HTERT RPE-1 (cell line): Measurements from ENCODE around the gene TMEM163.

Source experiments
- in situ Hi-C: fragments of 300-500 bp; cut with MboI; formaldehyde crosslinking; loops from 4 replicates; pipeline ENCODE4 v1.14.3; 2020; ENCODE audit warnings: low sequenced_read_pairs

The TMEM163 gene

DNA sequence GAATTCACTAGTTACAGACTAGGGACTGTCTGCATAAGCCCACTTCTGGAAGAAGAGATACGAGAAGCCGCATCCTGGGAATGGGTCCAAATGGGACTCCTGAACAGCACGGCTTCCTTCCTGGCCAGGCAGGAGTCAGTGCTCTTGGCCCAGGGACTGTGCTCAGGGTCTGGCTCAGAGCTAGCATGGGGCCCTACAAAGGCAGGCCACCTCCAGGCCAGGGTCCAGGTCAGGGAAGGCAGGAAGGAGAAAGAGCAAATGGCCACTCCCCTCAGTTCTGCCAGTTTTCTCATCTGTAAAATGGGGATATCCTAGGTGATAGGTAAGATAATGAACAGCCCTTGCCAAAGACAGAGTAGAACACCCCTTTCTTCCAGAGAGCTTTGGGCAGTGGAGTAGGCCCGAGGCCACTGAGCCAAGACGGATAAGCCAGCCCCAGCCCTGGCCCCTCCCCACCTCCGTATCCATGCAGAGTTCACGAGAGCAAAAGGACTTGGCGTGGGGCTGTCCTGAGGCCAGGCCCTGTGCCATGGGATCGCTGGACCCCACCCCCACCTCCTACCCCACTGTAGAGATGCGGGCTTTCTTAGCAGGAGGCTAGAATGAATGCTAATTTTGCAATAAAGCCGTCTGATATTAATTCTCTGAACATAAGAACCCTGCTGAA is 274.9 kb downstream of the TMEM163 start:
- in situ Hi-C loops: no loop called here

- in situ Hi-C loops: no loop called here
Measured at GRCh38 chr2:134441153-134441863, 277.5 kb downstream of the TMEM163 start.

DNA sequence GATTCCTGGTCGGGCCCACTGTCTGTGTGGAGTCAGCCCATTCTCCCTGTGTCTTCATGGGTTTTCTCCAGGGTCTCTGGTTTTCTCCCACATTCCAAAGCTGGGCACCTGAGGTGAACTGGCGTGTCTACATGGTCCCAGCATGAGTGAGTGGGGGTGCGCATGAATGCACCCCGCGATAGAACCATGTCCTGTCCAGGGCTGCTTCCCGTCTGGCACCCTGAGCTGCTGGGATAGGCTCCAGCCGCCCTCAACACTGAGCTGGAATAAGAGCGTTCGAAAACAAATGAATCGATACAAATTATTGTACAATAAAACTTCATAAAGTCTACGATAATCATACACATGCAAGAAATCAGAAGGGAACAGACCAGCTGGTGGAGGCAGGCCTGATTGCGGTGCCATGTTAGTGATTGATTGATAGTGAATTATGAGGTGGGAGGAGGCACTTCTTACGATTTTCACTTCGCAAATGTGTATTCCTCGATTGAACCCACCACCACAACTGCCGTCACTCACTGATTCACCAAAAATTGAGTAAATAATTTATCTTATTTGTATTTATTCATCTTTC is 278.4 kb downstream of the TMEM163 start:
- in situ Hi-C loops: no loop called here

DNA sequence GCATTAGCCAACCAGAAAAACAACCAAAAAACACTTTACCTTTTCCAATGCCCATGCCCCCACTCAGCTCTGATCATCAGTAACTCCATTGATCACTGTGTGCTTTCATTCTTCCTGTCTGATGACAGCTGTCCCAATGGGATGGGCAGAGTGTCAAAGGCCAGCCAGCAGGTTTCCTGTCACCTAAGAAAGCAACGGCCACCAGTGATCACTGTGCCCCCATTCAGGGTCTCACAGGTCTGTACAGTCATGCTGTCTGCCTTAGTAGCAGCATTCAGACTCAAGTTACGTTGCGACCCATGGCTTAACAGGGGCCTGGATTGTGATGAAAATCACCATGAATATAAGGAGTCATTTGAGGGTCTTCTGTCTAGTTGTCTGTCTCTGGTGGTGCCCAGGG is 280.4 kb downstream of the TMEM163 start:
- in situ Hi-C loops: no loop called here

DNA sequence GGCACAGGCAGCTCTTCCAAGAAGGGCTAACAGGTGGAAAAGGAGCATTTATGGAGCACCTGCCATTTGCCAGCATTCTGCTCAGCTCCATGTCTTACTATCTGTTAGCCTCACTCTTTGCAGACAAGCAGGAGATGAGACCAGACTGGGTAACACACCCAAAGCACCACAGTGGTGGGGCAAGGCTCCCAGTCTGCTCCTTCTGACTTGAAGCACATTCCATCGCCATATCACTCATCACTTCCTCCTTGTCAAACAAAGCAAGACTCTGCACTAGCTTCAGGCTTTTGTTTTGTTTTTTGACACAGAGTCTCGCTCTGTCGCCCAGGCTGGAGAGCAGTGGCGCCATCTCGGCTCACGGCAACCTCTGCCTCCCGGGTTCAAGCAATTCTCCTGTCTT is 282.1 kb downstream of the TMEM163 start:
- in situ Hi-C loops: no loop called here

GRCh38 chr2:134435936-134436335 is 282.9 kb downstream of the TMEM163 start:
- in situ Hi-C loops: no loop called here

DNA sequence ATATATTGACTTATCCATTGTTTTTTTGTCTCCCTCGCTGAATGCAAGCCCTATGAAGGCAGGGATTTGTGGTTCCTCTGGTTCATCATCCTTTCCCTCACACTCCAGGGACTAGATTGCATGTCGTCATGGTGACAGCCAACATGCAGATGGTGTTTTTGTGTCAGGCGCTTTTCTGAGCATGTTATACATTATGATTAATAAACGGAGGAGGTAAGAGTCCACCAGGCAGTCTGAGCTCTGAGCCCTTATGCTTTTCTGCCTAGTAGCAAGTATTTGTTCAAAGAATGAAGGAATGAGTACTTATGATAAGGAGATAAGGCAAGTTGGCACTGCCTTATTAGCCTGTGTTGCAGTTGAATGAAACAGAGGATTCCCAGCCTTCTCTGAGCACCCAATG is 283.3 kb downstream of the TMEM163 start:
- in situ Hi-C loops: no loop called here

DNA sequence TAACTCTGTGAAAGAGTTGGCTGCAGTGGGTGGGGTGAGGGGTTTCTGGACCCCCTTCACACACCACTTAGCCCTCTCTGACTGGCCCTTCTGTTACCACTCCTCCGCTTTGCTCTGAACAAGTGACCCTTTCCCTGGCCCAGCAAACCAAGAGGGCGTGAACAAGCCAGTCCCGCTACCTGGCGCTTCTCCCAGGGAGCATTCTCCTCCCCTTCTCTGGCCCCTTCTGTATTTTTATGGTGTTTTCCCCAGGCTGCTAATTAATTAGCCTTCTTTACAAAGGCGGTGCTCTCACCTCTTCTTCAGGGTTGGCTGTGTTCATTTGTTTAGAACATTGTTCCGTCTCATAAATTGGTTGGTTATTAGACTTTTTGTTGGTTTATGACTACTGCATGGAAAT is 284.8 kb downstream of the TMEM163 start:
- in situ Hi-C loops: no loop called here

DNA sequence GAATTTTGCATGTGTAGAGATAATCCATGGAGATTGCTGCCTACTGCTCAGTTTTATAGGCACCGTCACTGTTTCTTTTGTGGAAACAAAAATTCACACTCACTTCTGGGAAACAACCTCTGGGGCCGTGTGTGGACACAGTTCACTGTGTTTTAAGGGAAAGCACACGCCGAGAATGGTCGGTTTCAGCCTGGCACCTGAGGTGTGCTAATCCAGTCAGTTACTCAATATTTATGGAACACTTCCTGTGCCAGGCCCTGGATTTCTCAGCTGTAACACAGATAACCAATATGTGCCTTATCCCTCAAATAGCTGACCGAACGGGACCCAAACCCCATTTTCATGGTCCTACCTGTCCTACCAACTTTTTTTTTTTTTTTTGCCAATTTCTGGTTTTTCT is 285.3 kb downstream of the TMEM163 start:
- in situ Hi-C loops: no loop called here

GRCh38 chr2:134432435-134432883 is 286.3 kb downstream of the TMEM163 start:
- in situ Hi-C loops: no loop called here

DNA sequence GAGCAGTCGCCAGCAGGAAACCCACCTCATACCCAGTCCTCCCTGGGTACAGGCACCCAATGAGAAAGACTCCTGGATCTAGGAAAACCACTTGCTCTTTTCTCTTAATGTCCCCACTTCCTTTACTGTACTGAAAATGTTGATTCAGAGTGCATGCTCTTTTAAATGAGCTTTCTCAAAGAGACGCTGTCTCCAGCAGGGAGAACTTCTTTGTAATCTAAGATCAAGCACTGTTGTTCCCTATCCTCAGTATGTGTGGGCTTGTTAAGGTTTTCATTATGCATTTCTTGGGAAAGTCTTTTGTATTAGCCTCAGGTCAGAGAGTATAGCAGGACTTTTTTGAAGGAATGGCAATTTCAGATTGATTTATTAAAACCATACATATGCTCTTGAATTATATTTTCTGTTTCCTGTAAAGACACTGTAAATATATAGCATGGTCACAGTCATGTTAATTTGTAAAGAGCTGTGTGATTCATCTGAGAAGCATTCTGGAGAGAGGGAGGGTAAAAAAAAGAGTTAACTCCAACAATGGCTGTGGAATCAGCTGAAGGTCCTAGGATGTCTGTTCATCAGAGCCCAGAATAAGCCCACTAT is 286.9 kb downstream of the TMEM163 start:
- in situ Hi-C loops: no loop called here

GRCh38 chr2:134429886-134430285 is 288.9 kb downstream of the TMEM163 start:
- in situ Hi-C loops: no loop called here

DNA sequence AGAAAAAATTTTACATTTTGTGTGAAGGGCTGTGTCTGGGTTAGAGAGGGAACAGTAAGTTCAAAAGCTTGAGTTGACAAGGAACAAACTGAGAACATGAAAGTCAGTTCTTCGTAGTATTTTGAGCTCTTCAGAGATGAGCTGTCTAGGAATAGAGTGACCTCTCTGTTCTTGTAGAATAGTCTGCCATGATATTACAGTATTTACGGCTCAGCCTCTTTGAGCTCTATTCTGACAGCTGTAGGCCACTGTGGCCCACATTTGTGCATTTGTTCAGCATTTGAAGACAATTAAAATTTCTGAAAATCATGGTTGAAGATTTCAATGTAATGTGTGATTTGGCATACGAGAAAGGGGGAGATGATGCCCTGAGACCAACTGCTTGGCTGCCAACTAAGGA is 292.1 kb downstream of the TMEM163 start:
- in situ Hi-C loops: no loop called here

GRCh38 chr2:134425724-134426496 is 292.9 kb downstream of the TMEM163 start:
- in situ Hi-C loops: no loop called here

DNA sequence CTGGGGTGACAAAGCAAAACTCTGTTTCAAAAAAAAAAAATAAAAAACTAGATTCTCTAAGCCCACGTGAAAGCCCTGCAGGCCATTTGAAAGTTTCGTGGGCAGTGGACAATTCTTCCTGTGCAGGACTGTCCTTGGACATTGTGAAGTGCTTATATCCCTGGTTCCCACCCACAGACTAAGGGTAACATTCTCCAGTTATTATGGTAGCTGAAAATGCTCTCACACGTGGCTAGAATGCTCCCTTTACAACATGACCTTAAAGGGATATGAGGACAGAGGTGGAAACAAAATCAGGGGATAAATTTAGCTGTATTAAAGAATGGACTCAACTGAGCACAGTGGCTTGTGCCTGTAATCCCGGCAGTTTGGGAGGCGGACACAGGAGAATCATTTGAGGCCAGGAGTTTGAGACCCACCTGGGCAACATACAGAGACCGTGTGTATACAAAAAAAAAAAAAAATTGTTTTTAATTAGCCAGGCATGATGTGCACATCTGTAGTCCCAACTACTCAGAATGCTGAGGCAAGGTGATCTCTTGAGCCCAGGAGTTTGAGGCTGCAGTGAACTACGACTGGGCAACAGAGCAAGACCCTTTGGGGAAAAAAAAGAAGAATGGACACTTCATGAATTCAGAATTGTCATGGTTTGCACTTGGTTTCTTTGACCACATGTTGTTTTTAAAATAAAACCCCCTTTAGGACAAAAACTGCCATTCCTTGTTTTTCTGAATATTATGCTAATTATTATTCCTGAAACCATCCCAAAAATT is 297.1 kb downstream of the TMEM163 start:
- in situ Hi-C loops: no loop called here

- in situ Hi-C loops: no loop called here
Measured at GRCh38 chr2:134420920-134421319, 297.9 kb downstream of the TMEM163 start.

- in situ Hi-C loops: no loop called here
Measured at GRCh38 chr2:134420259-134420658, 298.5 kb downstream of the TMEM163 start.

DNA sequence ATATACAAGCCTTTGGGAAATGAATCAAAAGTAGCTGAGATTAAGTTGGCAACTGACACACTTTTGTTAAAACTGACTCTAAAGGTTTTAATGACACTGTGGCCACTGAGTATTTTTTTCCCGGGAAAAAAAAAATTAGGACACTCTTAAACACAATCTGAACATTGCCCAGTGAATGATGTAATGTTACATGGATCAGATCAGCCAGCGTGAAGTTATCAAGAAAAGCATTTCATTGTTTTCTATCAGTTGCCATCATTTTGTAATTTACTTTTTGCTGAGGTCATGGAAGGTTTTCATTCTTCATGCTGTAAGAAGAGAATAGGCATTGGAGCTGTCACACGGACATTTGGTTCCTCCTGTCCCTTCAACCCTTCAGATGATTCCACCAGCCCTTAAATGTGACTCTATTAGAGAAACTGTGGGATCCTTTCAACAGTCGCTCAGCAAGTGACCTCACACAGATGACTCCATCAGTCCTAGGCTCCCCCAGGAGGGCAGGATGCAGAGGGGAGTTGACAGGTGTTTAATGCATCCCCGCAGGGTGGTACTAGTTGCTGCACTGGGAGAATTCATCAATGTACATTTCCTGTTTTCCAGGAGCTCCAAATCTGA is 300.7 kb downstream of the TMEM163 start:
- in situ Hi-C loops: no loop called here

GRCh38 chr2:134416637-134417036 is 302.2 kb downstream of the TMEM163 start:
- in situ Hi-C loops: no loop called here

GRCh38 chr2:134416018-134416417 is 302.8 kb downstream of the TMEM163 start:
- in situ Hi-C loops: no loop called here
